Measurements from ENCODE around the gene OSBPL5.

The OSBPL5 gene

DNA sequence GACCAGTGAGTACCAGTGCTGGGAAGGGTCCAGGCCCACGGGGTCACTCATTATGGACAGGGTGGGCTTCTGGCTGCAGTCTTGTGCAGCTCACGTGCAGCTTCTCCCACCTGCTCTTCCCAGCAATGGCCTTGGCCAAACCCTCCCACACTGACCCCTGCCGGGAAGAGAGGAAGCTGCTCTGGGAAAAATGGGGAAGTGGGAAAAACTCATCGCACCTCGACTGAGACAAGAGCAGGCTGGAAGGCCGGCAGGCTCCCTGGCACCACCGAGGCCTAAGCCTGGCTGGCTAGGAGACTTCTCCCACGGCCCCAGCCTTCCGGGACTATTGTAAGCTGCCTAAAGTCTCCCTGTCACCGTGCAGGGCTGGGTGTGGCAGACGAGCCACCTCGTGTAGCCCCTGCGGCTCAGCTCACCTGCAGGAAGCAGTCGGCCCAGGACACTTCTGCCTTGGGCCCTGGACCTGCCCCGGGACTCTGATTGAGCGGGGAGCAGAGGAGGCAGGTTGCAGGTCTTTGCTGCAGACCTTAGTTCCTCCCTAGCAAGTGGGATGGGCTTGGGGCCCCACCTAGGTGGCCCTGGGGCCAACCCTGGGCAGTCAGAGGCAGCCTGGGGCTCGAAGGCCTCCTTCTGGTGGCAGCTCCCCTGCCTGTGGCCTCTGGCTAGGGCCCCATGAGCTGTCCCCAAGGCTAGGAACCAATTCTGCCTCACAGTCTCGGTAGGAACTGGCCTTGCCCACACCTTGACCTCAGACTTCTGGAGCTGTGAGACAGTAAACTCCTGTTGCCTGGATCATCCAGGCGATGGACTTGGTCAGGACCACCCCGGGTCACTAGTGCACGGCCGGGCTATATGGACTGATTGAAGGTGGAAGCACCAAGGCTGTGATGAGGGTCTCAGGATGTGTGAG is 30.4 kb upstream of the OSBPL5 start:
- Histone ChIP-seq H3K4me2 (ENCODE audit: low read length) (no peak overlapping the region), H4K8ac (ENCODE audit: low read depth, low read length) (no peak overlapping the region), H2BK5ac (ENCODE audit: low read depth, low read length, poor library complexity) (no peak overlapping the region), H2BK12ac (ENCODE audit: low read length) (no peak overlapping the region), H3K79me2 (ENCODE audit: control insufficient read depth, insufficient read depth, low read length, poor library complexity) (no peaks in the 10 kb centered on the region), H3K27me3 (ENCODE audit: insufficient read depth, low read length) (no peaks in the 10 kb centered on the region), H3K4ac (ENCODE audit: low read depth, low read length) (no peak overlapping the region), H3K27ac (ENCODE audit: low read depth, low read length) (no peak overlapping the region), H3K4me1 (ENCODE audit: control insufficient read depth in 1 of 2, insufficient read depth in 2 of 2, low read length in 2 of 2) (no peaks in the 10 kb centered on the region), H3K14ac (ENCODE audit: low read length) (no peak overlapping the region), H3K4me3 (ENCODE audit: low read depth, low read length) (no peak overlapping the region), H3K79me1 (ENCODE audit: low read length) (no peaks in the 10 kb centered on the region), H2AK5ac (ENCODE audit: low read length) (no peak overlapping the region), H4K12ac (ENCODE audit: low read depth, low read length) (no peak overlapping the region), H3K36me3 (ENCODE audit: control insufficient read depth in 1 of 2, insufficient read depth in 2 of 2, low read length in 2 of 2) (no peaks in the 10 kb centered on the region), H3K18ac (ENCODE audit: low read length) (no peak overlapping the region), H4K91ac (ENCODE audit: low read depth, low read length) (no peak overlapping the region), H3K9me3 (ENCODE audit: insufficient read depth, low read depth, low read length) (no peaks in the 10 kb centered on the region), H3K23ac (ENCODE audit: low read length) (no peak overlapping the region), H2BK120ac (ENCODE audit: insufficient read depth, low read length, poor library complexity) (no peak overlapping the region), H2AFZ (ENCODE audit: insufficient read depth, low read length, poor library complexity) (no peak overlapping the region), H3K9ac (ENCODE audit: low read length) (no peak overlapping the region)
- peak in 1 of 2 donors; percentile 15 for DNase-seq
- WGBS (ENCODE audit: extremely low coverage, insufficient coverage, insufficient read length): no CpG with 5 or more reads among the region's 22 CpGs

DNA sequence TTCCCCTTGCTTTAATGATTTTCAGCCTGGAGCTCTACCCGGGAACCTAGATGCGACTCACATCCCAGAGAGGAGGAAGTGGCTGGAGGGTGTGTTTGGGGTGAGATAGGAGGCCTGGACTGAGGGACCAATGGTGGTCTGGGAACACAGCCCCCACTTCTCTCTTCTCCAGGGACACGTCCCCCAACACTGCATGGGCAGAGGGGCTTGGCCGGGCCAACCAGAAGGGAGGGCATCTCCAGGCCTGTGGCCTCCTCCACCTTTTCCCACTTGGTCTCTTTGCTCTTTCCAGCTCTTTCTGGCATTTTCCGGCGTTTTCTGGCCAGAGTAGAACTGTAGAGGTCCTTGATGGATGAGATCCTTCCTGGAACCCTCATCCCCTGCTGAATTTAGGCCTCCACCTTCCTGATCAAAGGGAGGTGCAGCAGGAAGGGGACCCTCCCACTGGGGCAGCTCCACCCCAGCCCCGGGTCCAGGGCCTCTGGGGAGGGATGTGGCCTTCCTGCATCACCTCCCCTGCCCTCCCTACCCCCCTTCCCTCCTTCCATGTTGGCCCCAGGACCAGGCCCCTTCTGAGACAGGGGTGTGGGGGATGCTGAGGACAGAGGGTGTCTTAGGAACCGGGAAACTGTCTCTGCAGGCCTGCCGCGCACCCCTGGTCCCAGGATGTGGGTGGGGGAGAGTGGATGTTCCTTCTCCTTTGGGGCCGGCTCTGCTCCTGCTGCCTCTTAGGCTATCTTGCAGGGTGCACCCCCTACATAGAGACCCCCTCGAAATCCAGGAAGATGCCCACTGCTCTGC is 29.1 kb upstream of the OSBPL5 start:
- no peak for DNase-seq

DNA sequence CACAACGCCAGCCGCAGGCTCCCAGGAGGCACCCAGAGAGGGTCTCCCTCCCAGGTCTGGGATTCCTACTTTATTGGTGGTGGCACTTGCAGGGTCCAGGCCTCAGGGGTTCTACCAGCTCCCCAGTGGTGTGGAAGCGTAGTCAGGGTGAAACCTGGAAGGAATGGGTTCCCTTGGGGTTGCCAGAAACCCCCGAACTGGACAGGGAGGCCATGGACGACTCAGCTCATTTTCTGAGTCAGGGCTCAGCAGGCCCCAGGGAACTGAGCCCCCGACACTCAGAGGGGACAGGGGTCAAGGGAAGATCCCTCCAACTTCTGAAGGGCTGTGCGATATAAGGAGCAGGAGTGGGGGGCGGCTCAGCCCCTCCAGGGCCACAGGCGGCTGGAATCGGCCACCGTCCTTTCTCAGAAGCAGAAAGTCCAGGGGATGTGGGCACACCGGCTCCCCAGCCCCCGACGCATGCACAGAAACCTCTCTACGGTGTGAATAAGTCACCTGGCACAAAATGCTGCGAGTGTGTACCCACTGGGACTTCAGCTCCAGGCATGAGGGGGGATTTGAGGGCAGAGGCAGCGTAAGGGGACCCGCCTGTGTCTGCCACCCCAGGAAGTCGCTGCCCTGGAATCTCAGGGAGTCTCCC is 28.4 kb upstream of the OSBPL5 start:
- Histone ChIP-seq H2BK5ac (ENCODE audit: low read depth, low read length, poor library complexity) (no peak overlapping the region), H3K36me3 (ENCODE audit: control insufficient read depth in 1 of 2, insufficient read depth in 2 of 2, low read length in 2 of 2) (no peaks in the 10 kb centered on the region)
- WGBS (ENCODE audit: extremely low coverage, insufficient coverage, insufficient read length): no CpG with 5 or more reads among the region's 19 CpGs

More for the DNA sequence above, 29.1 kb upstream of the OSBPL5 start:
- no peak overlapping the region for H2BK12ac ChIP-seq (ENCODE audit: low read length)
- H2AK5ac ChIP-seq (ENCODE audit: low read length): no peak overlapping the region
- H4K91ac ChIP-seq (ENCODE audit: low read depth, low read length): no peak overlapping the region
- no peak overlapping the region for H3K27ac ChIP-seq (ENCODE audit: low read depth, low read length)
- no peak overlapping the region for H2AFZ ChIP-seq (ENCODE audit: insufficient read depth, low read length, poor library complexity)
- no peaks in the 10 kb centered on the region for H3K79me2 ChIP-seq (ENCODE audit: control insufficient read depth, insufficient read depth, low read length, poor library complexity)
- no peak overlapping the region for H2BK120ac ChIP-seq (ENCODE audit: insufficient read depth, low read length, poor library complexity)
- no peak overlapping the region for H4K12ac ChIP-seq (ENCODE audit: low read depth, low read length)
- no peak overlapping the region for H3K4me2 ChIP-seq (ENCODE audit: low read length)
- no peak overlapping the region for H3K4me3 ChIP-seq (ENCODE audit: low read depth, low read length)
- no peaks in the 10 kb centered on the region for H3K27me3 ChIP-seq (ENCODE audit: insufficient read depth, low read length)
- H3K18ac ChIP-seq (ENCODE audit: low read length): no peak overlapping the region
- H3K36me3 ChIP-seq (ENCODE audit: control insufficient read depth in 1 of 2, insufficient read depth in 2 of 2, low read length in 2 of 2): no peaks in the 10 kb centered on the region
- H3K14ac ChIP-seq (ENCODE audit: low read length): no peak overlapping the region
- no CpG with 5 or more reads among the region's 12 CpGs for WGBS (ENCODE audit: extremely low coverage, insufficient coverage, insufficient read length)
- H4K8ac ChIP-seq (ENCODE audit: low read depth, low read length): no peak overlapping the region
- H3K79me1 ChIP-seq (ENCODE audit: low read length): no peaks in the 10 kb centered on the region
- no peak overlapping the region for H3K9ac ChIP-seq (ENCODE audit: low read length)
- no peak overlapping the region for H2BK5ac ChIP-seq (ENCODE audit: low read depth, low read length, poor library complexity)
- no peaks in the 10 kb centered on the region for H3K4me1 ChIP-seq (ENCODE audit: control insufficient read depth in 1 of 2, insufficient read depth in 2 of 2, low read length in 2 of 2)
- H3K23ac ChIP-seq (ENCODE audit: low read length): no peak overlapping the region
- peaks cover 2% of the 10 kb centered on the region for H3K9me3 ChIP-seq (ENCODE audit: insufficient read depth, low read depth, low read length)
- no peak overlapping the region for H3K4ac ChIP-seq (ENCODE audit: low read depth, low read length)

DNA sequence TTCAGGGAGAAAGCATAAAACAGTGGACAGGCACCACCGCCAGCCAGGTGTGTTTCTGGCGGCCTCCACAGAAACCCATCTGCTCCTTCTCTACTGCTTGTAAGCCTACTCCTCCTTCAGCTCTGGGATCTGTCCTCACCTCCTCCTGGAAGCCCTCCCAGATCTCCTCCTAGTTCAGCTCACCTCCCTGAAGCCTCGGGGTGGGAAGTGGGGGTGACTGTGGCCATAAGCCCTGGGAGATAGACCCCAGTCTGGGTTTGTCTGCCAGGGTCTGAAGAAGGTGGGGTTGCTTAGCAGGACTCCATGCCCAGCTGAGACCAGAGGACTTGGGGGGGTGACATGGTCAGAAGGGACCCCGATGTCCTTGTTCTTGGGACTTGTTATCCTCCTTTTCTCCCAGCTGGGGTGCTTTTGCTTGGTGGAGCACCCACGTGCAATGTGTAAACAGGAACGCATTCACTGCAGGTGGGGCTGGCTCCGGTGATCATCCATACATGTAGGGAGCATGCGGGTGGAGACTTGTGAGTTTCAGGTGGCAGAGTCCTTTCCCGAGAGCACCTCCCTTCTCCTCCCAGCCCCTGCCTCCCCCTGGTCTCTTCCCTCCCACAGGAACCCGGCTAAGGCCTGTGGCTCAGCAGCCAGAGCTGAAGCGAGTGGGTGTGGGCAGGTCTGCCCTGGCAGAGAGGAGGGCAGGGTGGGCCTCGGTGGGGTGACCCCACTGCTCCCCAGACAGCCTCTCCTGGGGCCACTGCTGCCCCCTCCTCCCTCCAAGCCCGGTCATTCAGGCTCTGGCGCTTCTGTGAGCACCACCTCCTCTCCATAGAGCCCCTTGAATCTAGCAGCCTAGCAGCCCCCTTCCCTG is 27.6 kb upstream of the OSBPL5 start:
- H3K23ac ChIP-seq (ENCODE audit: low read length): no peak overlapping the region
- no peak overlapping the region for H3K18ac ChIP-seq (ENCODE audit: low read length)
- no peaks in the 10 kb centered on the region for H3K79me2 ChIP-seq (ENCODE audit: control insufficient read depth, insufficient read depth, low read length, poor library complexity)
- H3K27ac ChIP-seq (ENCODE audit: low read depth, low read length): no peak overlapping the region
- no CpG with 5 or more reads among the region's 14 CpGs for WGBS (ENCODE audit: extremely low coverage, insufficient coverage, insufficient read length)
- no peak overlapping the region for H3K4me2 ChIP-seq (ENCODE audit: low read length)
- no peak overlapping the region for H2BK12ac ChIP-seq (ENCODE audit: low read length)
- H3K36me3 ChIP-seq (ENCODE audit: control insufficient read depth in 1 of 2, insufficient read depth in 2 of 2, low read length in 2 of 2): no peaks in the 10 kb centered on the region
- no peak overlapping the region for H2AFZ ChIP-seq (ENCODE audit: insufficient read depth, low read length, poor library complexity)
- no peaks in the 10 kb centered on the region for H3K4me1 ChIP-seq (ENCODE audit: control insufficient read depth in 1 of 2, insufficient read depth in 2 of 2, low read length in 2 of 2)
- H2BK5ac ChIP-seq (ENCODE audit: low read depth, low read length, poor library complexity): no peak overlapping the region
- H3K4me3 ChIP-seq (ENCODE audit: low read depth, low read length): no peak overlapping the region
- no peak overlapping the region for H4K91ac ChIP-seq (ENCODE audit: low read depth, low read length)
- H3K9me3 ChIP-seq (ENCODE audit: insufficient read depth, low read depth, low read length): peaks cover 2% of the 10 kb centered on the region
- H3K27me3 ChIP-seq (ENCODE audit: insufficient read depth, low read length): no peaks in the 10 kb centered on the region
- H3K79me1 ChIP-seq (ENCODE audit: low read length): no peaks in the 10 kb centered on the region
- no peak overlapping the region for H3K14ac ChIP-seq (ENCODE audit: low read length)
- H3K4ac ChIP-seq (ENCODE audit: low read depth, low read length): no peak overlapping the region
- H4K8ac ChIP-seq (ENCODE audit: low read depth, low read length): no peak overlapping the region
- H4K12ac ChIP-seq (ENCODE audit: low read depth, low read length): no peak overlapping the region
- H3K9ac ChIP-seq (ENCODE audit: low read length): no peak overlapping the region
- H2BK120ac ChIP-seq (ENCODE audit: insufficient read depth, low read length, poor library complexity): no peak overlapping the region
- no peak for DNase-seq
- no peak overlapping the region for H2AK5ac ChIP-seq (ENCODE audit: low read length)

More for the DNA sequence above, 28.4 kb upstream of the OSBPL5 start:
- Histone ChIP-seq H2BK12ac (ENCODE audit: low read length) (no peak overlapping the region), H3K4ac (ENCODE audit: low read depth, low read length) (no peak overlapping the region), H3K27me3 (ENCODE audit: insufficient read depth, low read length) (no peaks in the 10 kb centered on the region), H3K4me1 (ENCODE audit: control insufficient read depth in 1 of 2, insufficient read depth in 2 of 2, low read length in 2 of 2) (no peaks in the 10 kb centered on the region), H3K9me3 (ENCODE audit: insufficient read depth, low read depth, low read length) (peaks cover 2% of the 10 kb centered on the region), H3K9ac (ENCODE audit: low read length) (no peak overlapping the region), H3K14ac (ENCODE audit: low read length) (no peak overlapping the region), H3K4me2 (ENCODE audit: low read length) (no peak overlapping the region), H4K91ac (ENCODE audit: low read depth, low read length) (no peak overlapping the region), H2AK5ac (ENCODE audit: low read length) (no peak overlapping the region), H3K18ac (ENCODE audit: low read length) (no peak overlapping the region), H3K23ac (ENCODE audit: low read length) (no peak overlapping the region), H4K8ac (ENCODE audit: low read depth, low read length) (no peak overlapping the region), H3K27ac (ENCODE audit: low read depth, low read length) (no peak overlapping the region), H2BK120ac (ENCODE audit: insufficient read depth, low read length, poor library complexity) (no peak overlapping the region), H3K79me1 (ENCODE audit: low read length) (no peaks in the 10 kb centered on the region), H2AFZ (ENCODE audit: insufficient read depth, low read length, poor library complexity) (no peak overlapping the region), H4K12ac (ENCODE audit: low read depth, low read length) (no peak overlapping the region), H3K4me3 (ENCODE audit: low read depth, low read length) (no peak overlapping the region), H3K79me2 (ENCODE audit: control insufficient read depth, insufficient read depth, low read length, poor library complexity) (no peaks in the 10 kb centered on the region)
- DNase-seq: no peak
